ENCODE measurements around the gene TXNL4B.
"Not testable (repeated sequence)": the region's sequence is repeated elsewhere in the genome, so short reads cannot be mapped to it uniquely, and the experiment has no call there.

TXNL4B gene

DNA sequence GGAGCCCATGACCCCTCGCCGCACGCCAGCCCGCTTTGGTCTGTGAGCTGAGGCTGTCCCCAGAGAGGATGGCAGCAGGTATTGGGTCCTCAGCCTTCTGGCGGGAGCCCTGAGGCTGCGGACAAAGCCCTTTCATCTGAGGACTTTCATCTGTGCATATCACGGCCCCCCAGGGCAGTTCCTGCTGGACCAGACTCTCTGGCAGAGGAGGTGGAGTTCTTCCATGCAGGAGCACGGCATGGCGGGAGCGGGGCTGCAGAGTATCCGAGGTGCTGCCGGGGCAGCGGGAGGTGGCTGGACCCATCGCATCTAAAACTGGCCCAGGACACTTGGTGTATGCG, 19.0 kb upstream of the TXNL4B start:
- no peak for DNase-seq (ENCODE audit: low read depth, low spot score)

- DNase-seq (ENCODE audit: low read depth, low spot score) = no peak
These were observed 18.4 kb upstream of the TXNL4B start for GRCh38 chr16:72111657-72112451.

DNA sequence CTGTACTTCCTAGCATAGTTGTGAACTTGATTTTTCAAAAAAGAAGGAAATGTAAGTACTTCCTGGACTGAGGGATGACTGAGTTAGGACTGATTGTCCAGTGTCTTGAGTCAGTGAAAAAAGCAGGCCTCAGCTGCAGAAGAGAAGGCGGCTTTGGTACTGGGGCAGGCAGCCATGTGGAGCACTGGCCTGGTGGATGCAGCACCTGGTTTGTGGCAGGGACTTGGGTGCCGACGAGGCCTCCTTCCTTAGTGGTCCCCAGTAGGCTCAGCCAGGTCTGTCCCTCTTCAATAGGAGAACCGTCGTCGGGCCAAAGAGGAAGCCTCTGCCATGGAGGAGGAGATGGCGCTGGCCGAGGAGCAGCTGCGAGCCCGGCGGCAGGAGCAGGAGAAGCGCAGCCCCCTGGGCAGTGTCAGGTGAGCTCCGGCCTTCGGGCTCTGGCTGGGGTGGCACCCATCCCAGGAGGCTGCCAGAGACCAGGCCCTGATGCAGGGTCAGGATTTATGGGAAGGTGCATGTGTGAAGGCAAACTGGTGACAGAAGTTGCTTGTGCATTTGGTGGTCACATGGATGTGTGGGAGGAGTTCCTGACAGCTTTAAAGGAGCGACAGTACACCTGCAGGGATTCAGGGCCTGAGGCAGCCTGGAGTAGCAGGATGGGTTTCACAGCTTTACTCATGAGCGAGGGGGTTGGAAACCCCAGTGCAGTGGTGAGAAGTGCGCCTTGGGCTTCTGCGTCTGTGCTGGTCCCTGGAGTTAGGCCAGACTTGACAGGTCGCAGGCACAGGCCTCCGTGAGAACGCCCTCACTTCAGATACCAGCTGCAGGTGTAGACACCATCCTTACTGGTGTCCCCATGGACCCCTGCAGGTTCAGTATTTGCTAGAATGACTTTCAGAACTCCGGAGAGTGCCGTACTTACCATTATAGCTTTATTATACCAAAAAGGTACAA, 17.5 kb upstream of the TXNL4B start:
- DNase-seq (ENCODE audit: low read depth, low spot score) = no peak

GRCh38 chr16:72109966-72110530, 16.6 kb upstream of the TXNL4B start:
- no peak for DNase-seq (ENCODE audit: low read depth, low spot score)

- no peak for DNase-seq (ENCODE audit: low read depth, low spot score)
These were observed 15.9 kb upstream of the TXNL4B start for GRCh38 chr16:72109300-72109699.

GRCh38 chr16:72108353-72109102, 15.1 kb upstream of the TXNL4B start:
- no peak for DNase-seq (ENCODE audit: low read depth, low spot score)

GRCh38 chr16:72107371-72107770, 14.0 kb upstream of the TXNL4B start:
- DNase-seq (ENCODE audit: low read depth, low spot score) = no peak

GRCh38 chr16:72105978-72106377, 12.6 kb upstream of the TXNL4B start:
- no peak for DNase-seq (ENCODE audit: low read depth, low spot score)

- no peak for DNase-seq (ENCODE audit: low read depth, low spot score)
These were observed 11.5 kb upstream of the TXNL4B start for GRCh38 chr16:72104905-72105304.

DNA sequence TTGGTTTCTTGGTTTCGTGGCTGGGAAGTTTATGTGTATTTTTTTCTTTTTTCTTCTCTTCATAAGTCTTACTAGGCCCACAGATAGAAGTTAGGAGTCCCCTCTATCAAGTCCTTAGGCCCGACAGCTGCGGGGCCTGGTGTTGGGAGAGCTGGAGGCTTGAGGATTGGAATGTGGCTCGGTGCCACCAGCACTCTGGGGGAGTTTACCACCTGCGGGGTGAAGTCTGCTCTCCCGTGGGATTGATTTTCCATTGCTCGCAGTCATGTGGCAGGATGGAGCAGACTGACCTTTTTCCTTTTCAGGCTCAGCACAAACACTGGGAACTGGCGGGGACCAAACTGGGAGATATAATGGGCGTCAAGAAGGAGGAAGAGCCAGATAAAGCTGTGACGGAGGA, 7.8 kb upstream of the TXNL4B start:
- DNase-seq (ENCODE audit: low read depth, low spot score) = no peak

DNA sequence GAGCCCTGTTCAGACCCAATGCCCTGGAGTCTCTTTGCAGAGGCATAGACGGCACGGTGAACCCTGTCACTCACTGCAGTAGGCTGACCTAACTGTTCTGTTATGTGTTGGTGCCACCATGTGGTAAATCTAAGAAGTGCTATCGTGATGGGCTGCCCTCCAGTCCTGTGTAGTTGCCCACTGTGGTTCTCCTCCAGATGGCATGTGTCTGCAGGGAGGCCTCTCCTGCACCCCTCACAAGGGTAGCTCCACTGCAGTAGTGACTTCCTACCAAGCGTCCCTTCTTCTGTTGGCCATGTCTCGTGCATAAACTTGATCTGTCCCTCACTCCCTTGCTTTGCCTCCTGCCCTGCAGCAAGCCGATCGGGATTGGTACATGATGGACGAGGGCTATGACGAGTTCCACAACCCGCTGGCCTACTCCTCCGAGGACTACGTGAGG, 6.0 kb upstream of the TXNL4B start:
- no peak for DNase-seq (ENCODE audit: low read depth, low spot score)

DNA sequence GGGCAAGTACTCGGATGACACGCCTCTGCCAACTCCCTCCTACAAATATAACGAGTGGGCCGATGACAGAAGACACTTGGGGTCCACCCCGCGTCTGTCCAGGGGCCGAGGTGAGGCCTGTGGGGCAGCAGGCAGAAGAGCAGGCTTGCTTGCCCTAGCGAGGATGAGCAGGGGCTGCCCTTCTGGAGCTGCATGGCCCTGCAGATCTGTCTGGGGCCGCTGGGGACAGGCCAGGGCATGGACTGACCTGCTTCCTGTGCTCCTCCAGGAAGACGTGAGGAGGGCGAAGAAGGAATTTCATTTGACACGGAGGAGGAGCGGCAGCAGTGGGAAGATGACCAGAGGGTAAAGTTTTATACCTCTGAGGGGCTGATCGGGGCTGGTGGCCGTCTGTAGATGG, 5.5 kb upstream of the TXNL4B start:
- DNase-seq (ENCODE audit: low read depth, low spot score) = no peak

- DNase-seq (ENCODE audit: low read depth, low spot score) = no peak
These were observed 818 bp upstream of the TXNL4B start for GRCh38 chr16:72094266-72094610.

GRCh38 chr16:72092832-72093447, 480 bp downstream of the TXNL4B start:
- DNase-seq (ENCODE audit: low read depth, low spot score) = no peak

DNA sequence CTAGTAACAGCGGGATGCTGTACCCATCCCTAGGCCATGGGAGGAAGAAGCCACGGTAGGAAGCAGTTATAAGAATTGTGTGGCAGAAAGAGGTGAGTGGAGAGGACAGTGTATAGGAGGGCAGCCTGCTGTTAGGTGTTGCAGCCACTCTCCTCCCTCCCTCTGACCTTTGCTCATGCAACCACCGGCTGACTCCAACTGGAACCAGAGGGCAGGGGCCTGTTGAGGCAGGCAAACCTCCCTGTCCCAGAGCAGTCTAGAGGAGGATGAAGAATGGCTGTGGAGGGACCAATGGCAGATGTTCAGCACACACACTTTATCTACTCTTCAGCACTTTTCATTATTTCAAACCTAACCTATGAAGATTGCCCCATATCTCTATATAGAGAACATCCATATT, 2.2 kb downstream of the TXNL4B start:
- DNase-seq (ENCODE audit: low read depth, low spot score) = no peak

DNA sequence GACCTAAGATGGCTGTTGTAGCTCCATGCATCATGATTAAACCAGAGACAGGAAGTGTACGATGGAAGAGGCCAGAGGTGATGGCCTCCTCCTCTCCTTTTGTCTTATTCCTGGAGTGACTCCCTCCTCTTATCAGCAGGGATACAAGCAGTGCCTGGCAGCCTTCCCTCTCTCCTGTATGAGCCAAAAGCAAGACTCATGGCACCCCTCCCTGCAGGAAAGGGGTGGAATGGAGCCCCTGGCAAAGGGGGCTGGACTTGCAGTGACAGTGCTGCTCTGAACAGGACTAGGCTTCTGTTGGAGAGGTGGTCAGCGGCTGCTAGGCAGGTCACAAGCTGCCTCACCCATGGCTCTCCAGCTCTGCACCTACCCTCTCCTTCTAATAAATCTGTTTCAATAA, 8.4 kb downstream of the TXNL4B start:
- no peak for DNase-seq (ENCODE audit: low read depth, low spot score)

DNA sequence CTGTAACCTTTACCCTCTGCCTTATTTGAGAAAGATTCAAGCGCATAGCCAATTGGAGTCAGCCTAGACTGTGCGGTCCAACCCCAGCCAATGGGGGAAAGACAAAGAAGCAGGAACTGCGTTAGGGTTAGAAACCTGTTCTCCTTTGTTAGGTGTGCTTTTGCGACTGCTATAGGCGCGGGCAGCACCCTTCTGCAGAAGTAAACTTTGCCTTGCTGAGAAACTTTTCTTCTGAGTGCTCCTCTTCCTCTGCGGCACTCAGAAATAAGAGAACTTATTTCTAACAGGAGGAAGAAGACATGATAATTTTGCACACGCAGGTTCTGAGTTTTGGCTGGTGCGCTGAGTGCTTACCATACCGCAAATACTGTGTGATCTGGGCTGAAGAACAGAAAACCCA, 9.0 kb downstream of the TXNL4B start:
- no peak for DNase-seq (ENCODE audit: low read depth, low spot score)

GRCh38 chr16:72083778-72084404, 9.5 kb downstream of the TXNL4B start:
- no peak for DNase-seq (ENCODE audit: low read depth, low spot score)

GRCh38 chr16:72076991-72077706, 16.3 kb downstream of the TXNL4B start:
- not testable (repeated sequence) for DNase-seq (ENCODE audit: low read depth, low spot score)

DNA sequence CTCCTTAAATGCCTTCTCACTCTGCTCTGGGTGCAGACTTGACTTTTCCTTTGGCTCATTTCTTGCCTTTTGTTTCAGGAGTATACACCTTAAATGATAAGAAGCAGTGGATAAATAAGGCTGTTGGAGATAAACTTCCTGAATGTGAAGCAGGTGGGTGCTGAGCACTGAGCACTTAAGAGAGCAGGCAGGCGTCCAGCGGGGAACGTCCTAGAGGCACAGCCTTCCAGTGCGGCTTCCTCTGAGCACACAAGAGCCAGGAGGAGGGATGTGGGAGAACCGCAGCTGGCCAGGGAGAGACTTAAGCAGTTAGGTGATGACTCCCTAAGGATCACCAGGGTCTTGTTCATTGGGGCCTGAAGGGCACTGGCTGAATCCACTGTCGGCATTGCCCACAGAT, 18.4 kb downstream of the TXNL4B start:
- not testable (repeated sequence) for DNase-seq (ENCODE audit: low read depth, low spot score)

Data from brain pericyte (primary cell).